GM20000 (cell line): ENCODE data around the gene NEGR1.

Source experiments
- DNase-seq: peaks from one replicate; pipeline ENCODE4 v3.0.0; 2012; ENCODE audit warnings: low spot score
- TF ChIP-seq, protein P1 (sequence below): IDR thresholded peaks from 2 replicates; pipeline ENCODE4 v1.5.1; 2012; ENCODE audit warnings: mild to moderate bottlenecking, control low read depth; ENCODE audit errors: extremely low read depth, missing control alignments

The NEGR1 gene

DNA sequence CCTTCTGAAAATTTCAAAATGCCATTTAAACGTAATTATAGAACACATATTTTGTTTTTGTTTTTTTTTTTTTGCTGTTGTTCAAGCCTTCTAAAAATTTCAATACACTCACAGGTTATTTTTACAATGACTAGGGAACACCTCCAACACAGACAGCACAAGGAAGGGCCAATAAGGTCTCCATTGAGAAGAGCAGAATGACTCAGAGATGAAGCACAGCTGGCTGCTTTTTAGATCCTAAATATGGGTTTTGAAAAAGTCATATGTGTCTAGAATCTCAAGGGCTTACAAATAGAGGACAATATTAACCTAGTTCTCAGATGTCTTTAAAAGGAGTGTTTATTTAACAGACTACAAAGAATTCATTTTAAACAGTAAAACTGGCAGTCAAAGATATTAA lies 104.6 kb downstream of the NEGR1 start:
- DNase-seq, result no peak
- TF ChIP-seq, protein P1, sequence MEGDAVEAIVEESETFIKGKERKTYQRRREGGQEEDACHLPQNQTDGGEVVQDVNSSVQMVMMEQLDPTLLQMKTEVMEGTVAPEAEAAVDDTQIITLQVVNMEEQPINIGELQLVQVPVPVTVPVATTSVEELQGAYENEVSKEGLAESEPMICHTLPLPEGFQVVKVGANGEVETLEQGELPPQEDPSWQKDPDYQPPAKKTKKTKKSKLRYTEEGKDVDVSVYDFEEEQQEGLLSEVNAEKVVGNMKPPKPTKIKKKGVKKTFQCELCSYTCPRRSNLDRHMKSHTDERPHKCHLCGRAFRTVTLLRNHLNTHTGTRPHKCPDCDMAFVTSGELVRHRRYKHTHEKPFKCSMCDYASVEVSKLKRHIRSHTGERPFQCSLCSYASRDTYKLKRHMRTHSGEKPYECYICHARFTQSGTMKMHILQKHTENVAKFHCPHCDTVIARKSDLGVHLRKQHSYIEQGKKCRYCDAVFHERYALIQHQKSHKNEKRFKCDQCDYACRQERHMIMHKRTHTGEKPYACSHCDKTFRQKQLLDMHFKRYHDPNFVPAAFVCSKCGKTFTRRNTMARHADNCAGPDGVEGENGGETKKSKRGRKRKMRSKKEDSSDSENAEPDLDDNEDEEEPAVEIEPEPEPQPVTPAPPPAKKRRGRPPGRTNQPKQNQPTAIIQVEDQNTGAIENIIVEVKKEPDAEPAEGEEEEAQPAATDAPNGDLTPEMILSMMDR, result no peak

DNA sequence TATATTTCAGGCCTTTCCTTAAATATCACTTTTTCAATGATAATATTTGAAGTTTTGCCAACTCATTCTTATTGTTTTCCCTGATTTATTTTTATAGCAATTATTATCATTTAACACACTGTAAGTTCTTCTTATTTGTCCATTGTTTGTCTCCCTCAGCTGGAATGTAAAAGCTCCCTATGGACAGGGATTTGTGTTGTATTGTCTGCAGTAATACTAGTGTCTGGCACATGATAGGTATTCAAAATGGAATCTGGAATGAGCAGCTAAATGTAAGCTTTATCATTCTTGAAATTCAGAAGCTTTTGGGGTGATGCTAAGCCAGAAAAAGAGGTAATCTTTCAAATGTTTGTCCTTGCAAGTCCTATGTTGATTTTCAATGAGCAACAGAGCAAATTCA lies 112.1 kb downstream of the NEGR1 start:
- TF ChIP-seq, protein P1, result no peak
- no peak for DNase-seq

DNA sequence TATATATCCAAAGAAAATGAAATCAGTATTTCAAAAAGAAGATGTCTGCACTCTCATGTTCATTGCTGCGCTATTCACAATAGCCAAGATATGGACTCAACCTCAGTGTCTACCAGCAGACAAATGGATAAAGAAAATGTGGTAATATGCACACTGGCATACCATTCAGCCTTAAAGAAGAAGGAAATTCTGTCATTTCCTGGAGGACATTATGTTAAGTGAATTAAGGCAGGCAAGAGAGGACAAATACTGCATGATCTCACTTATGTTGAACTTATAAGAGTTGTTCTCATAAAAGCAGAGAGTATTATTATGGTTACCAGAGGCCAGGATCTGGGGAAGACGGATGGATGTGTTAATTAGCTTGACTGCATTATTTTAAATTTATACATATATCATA lies 115.9 kb downstream of the NEGR1 start:
- DNase-seq, result no peak

DNA sequence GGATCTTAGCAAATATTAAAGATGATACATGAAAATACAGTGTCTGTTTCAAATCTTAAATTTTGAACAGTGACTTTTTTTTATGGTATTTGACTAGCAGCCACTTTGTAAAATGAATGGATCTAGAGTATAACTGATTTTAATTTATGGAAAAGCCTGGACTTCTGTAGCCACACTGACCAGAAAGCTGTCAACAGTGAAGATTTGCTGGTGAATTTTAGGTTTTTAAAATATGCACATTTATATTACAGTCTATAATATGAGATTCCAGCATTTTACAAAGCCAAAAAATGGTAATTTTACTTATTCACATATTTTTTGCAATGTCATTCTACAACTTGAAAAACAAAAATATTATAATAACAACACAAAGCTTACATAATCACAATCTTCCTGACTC lies 131.8 kb downstream of the NEGR1 start:
- no peak for DNase-seq
- TF ChIP-seq, protein P1, result no peak

More for the DNA sequence above, 115.9 kb downstream of the NEGR1 start:
- TF ChIP-seq, protein P1, result no peak

DNA sequence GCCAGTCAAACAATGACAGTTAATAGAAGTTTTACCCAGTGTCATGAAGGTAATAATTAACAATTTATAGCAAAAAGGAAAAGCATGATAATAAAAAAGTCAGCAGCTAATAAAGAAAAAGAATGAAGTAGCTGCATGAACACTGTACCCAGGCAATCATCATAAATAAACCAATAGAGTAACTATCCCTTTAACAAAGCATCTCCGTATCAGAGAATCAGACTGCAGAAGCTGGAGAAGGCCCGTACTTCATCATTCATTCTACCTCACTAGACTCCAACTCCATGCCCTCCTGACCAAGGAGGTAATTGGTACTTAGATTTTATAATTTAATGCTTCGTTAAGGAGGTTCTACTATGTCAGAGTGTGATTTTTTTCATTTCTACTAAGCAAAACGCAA lies 140.5 kb downstream of the NEGR1 start:
- TF ChIP-seq, protein P1, result no peak

DNA sequence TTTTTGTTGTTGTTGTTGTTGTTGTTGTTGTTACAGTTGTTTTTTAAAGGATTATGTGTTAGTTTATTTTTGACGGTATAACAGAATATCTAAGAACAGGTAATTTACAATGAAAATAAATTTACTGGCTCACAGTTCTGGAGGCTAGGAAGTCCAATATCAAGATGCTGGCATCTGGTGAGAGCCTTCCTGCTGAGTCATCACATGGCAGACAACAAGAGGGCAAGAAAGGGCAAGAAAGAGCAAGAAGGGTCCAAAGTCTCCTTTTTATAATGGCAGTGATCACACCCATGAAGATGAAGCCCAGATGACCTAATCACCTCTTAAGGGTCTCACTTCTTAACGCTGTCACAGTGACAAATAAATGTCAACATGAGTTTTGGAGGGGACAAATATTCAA lies 142.1 kb downstream of the NEGR1 start:
- no peak for DNase-seq
- TF ChIP-seq, protein P1, result no peak

More for the DNA sequence above, 140.5 kb downstream of the NEGR1 start:
- no peak for DNase-seq

DNA sequence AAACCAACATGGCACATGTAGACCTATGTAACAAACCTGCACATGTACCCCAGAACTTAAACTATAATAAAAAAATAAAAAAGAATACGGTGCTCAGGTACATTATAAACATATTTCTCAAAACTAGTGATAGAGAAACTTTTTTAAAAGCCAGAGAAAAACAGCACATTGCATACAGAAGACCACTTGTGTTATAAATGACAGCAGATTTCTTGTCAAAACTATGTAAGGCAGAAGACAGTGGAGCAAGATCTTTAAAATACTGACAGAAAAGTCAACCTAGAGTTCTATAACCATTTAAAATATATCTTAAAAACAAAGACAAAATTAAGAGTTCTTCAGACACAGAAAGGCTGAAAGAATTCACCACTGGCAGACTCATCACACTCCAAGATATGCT lies 144.7 kb downstream of the NEGR1 start:
- TF ChIP-seq, protein P1, result no peak
- no peak for DNase-seq
